OCI-LY1 (cell line): Measurements from ENCODE around the gene STK38.

Experiments used
- H2AFZ ChIP-seq: fragments of 200-600 bp; sonication (generic), shearing (Covaris generic); 2 replicates; pipeline ENCODE4 v1.6.0; 2014; ENCODE audit warnings: antibody characterized with exemption, mild to moderate bottlenecking, low read length
- H3F3A ChIP-seq: fragments of 200-600 bp; sonication (generic), shearing (Covaris generic); 2 replicates; pipeline ENCODE4 v1.6.0; 2014; ENCODE audit warnings: mild to moderate bottlenecking, antibody characterized with exemption, low read length, moderate library complexity; ENCODE audit not compliant: insufficient read depth
- H3K27ac ChIP-seq: fragments of 200-600 bp; sonication (generic); 2 replicates; pipeline ENCODE4 v1.5.1; 2014; ENCODE audit warnings: low read length, mixed run types, mild to moderate bottlenecking, low read depth; ENCODE audit not compliant: poor library complexity, severe bottlenecking
- H3K27me3 ChIP-seq: fragments of 200-600 bp; sonication (generic); 2 replicates; pipeline ENCODE4 v1.6.0; 2014; ENCODE audit warnings: antibody characterized with exemption, mild to moderate bottlenecking, low read length, moderate library complexity; ENCODE audit not compliant: insufficient read depth
- H3K36me3 ChIP-seq: fragments of 200-600 bp; sonication (generic); 2 replicates; pipeline ENCODE4 v1.6.1; 2014; ENCODE audit warnings: mild to moderate bottlenecking, antibody characterized with exemption, low read length, moderate library complexity, mixed read lengths; ENCODE audit not compliant: insufficient read depth
- H3K4me1 ChIP-seq: fragments of 200-600 bp; sonication (generic); 2 replicates; pipeline ENCODE4 v1.5.1; 2014; ENCODE audit warnings: mild to moderate bottlenecking, low read length, moderate library complexity; ENCODE audit not compliant: insufficient read depth, severe bottlenecking
- H3K4me2 ChIP-seq: fragments of 200-600 bp; sonication (generic), shearing (Covaris generic); 2 replicates; pipeline ENCODE4 v1.6.1; 2014; ENCODE audit warnings: low read length
- H3K4me3 ChIP-seq: fragments of 200-600 bp; sonication (generic); 2 replicates; pipeline ENCODE4 v1.5.1; 2014; ENCODE audit warnings: low read length, low read depth, mild to moderate bottlenecking, mixed read lengths; ENCODE audit not compliant: poor library complexity, severe bottlenecking
- H3K79me2 ChIP-seq: fragments of 200-600 bp; shearing (Covaris generic); 2 replicates; pipeline ENCODE4 v1.6.1; 2016; ENCODE audit warnings: mixed run types, low read length, mixed read lengths; ENCODE audit not compliant: insufficient read depth
- H3K9ac ChIP-seq: fragments of 200-600 bp; sonication (generic), shearing (Covaris generic); 2 replicates; pipeline ENCODE4 v1.6.1; 2014; ENCODE audit warnings: mild to moderate bottlenecking, low read length, mixed read lengths
- H3K9me2 ChIP-seq: fragments of 200-600 bp; sonication (generic), shearing (Covaris generic); 2 replicates; pipeline ENCODE4 v1.6.1; 2014; ENCODE audit warnings: low read depth, mild to moderate bottlenecking, low read length, mixed read lengths
- H3K9me3 ChIP-seq: fragments of 200-600 bp; shearing (Covaris generic); 2 replicates; pipeline ENCODE4 v1.6.1; 2014; ENCODE audit warnings: low read length, mixed read lengths
- H4K20me1 ChIP-seq: fragments of 200-600 bp; sonication (generic), shearing (Covaris generic); 2 replicates; pipeline ENCODE4 v1.6.0; 2016; ENCODE audit warnings: mild to moderate bottlenecking, low read length; ENCODE audit not compliant: insufficient read depth
- CTCF ChIP-seq: fragments of 200-600 bp; sonication (generic), shearing (Covaris generic); IDR thresholded peaks from 2 replicates; pipeline ENCODE4 v1.5.1; 2017; ENCODE audit warnings: mild to moderate bottlenecking, antibody characterized with exemption, low read length, moderate library complexity, mixed read lengths
- EZH2 ChIP-seq: fragments of 200-600 bp; sonication (generic), shearing (Covaris generic); IDR thresholded peaks from 2 replicates; pipeline ENCODE4 v1.8.0; 2017; ENCODE audit warnings: borderline replicate concordance, mixed run types, mild to moderate bottlenecking, antibody characterized with exemption, low read length, moderate library complexity, mixed read lengths

The STK38 gene

GRCh38 chr6:36463676-36464075, 83.6 kb downstream of the STK38 start:
- no peak for TF ChIP-seq CTCF
- TF ChIP-seq EZH2 = no peak
- Histone ChIP-seq H3K36me3 (peaks cover 13% of the 10 kb centered on the region), H3K4me2 (no peak overlapping the region), H3K9me2 (no peaks in the 10 kb centered on the region), H4K20me1 (no peaks in the 10 kb centered on the region), H3K79me2 (peaks cover 88% of the 10 kb centered on the region), H3K4me1 (peaks cover 7% of the 10 kb centered on the region), H3K4me3 (no peak overlapping the region), H2AFZ (no peak overlapping the region), H3K9me3 (no peaks in the 10 kb centered on the region), H3K27ac (no peak overlapping the region), H3K9ac (no peak overlapping the region), H3F3A (no peaks in the 10 kb centered on the region), H3K27me3 (no peaks in the 10 kb centered on the region)

- no peaks in the 10 kb centered on the region for H4K20me1 ChIP-seq
- H3K4me3 ChIP-seq = no peak overlapping the region
- H2AFZ ChIP-seq = no peak overlapping the region
- no peaks in the 10 kb centered on the region for H3K27me3 ChIP-seq
- peaks cover 89% of the 10 kb centered on the region for H3K79me2 ChIP-seq
- no peak overlapping the region for H3K9ac ChIP-seq
- no peaks in the 10 kb centered on the region for H3F3A ChIP-seq
- H3K9me2 ChIP-seq = no peaks in the 10 kb centered on the region
- H3K36me3 ChIP-seq = peaks cover 16% of the 10 kb centered on the region
- no peak overlapping the region for H3K27ac ChIP-seq
- H3K4me2 ChIP-seq = no peak overlapping the region
- H3K9me3 ChIP-seq = no peaks in the 10 kb centered on the region
- no peaks in the 10 kb centered on the region for H3K4me1 ChIP-seq
- TF ChIP-seq EZH2 (no peak), CTCF (no peak)
These were observed 85.6 kb downstream of the STK38 start for GRCh38 chr6:36461646-36462045.

GRCh38 chr6:36460916-36461315, 86.4 kb downstream of the STK38 start:
- no peaks in the 10 kb centered on the region for H3K9me3 ChIP-seq
- no peak overlapping the region for H3K4me2 ChIP-seq
- H3K9ac ChIP-seq = no peak overlapping the region
- H2AFZ ChIP-seq = no peak overlapping the region
- H3K27me3 ChIP-seq = no peaks in the 10 kb centered on the region
- no peak overlapping the region for H3K27ac ChIP-seq
- H3K4me3 ChIP-seq = no peak overlapping the region
- H3K36me3 ChIP-seq = peaks cover 18% of the 10 kb centered on the region
- H4K20me1 ChIP-seq = no peaks in the 10 kb centered on the region
- no peak for TF ChIP-seq EZH2
- TF ChIP-seq CTCF = no peak
- H3K9me2 ChIP-seq = no peaks in the 10 kb centered on the region
- H3K79me2 ChIP-seq = peaks cover 84% of the 10 kb centered on the region
- H3K4me1 ChIP-seq = no peaks in the 10 kb centered on the region
- no peaks in the 10 kb centered on the region for H3F3A ChIP-seq
